Ectodermal cell (in vitro differentiated cells): ENCODE results near the gene CRYAB.
"Not testable (repeated sequence)": the region's sequence is repeated elsewhere in the genome, so short reads cannot be mapped to it uniquely, and the experiment has no call there.

ENCODE experiments used
- H3K27ac ChIP-seq: 2 replicates; pipeline ENCODE4 v1.7.0; 2013; ENCODE audit warnings: mild to moderate bottlenecking, low read depth, low read length; ENCODE audit not compliant: insufficient read depth, poor library complexity, severe bottlenecking
- H3K27me3 ChIP-seq: 2 replicates; pipeline ENCODE4 v1.7.0; 2013; ENCODE audit warnings: mild to moderate bottlenecking, low read length; ENCODE audit not compliant: insufficient read depth, control insufficient read depth, poor library complexity, severe bottlenecking
- H3K36me3 ChIP-seq: one replicate; pipeline ENCODE4 v1.7.0; 2013; ENCODE audit warnings: low read length; ENCODE audit not compliant: control insufficient read depth, insufficient read depth
- H3K4me1 ChIP-seq: one replicate; pipeline ENCODE4 v1.7.0; 2013; ENCODE audit warnings: low read length; ENCODE audit not compliant: control insufficient read depth, insufficient read depth
- H3K4me3 ChIP-seq: 2 replicates; pipeline ENCODE4 v1.7.0; 2013; ENCODE audit warnings: low read depth, low read length, control low read depth; ENCODE audit not compliant: insufficient read depth
- H3K9me3 ChIP-seq: 2 replicates; pipeline ENCODE4 v1.7.0; 2013; ENCODE audit warnings: mild to moderate bottlenecking, low read length, moderate library complexity; ENCODE audit not compliant: control insufficient read depth
- WGBS, 2 experiments: methylation state at CpG; one replicate each; pipeline ENCODE4 v1.1.7; 2013; ENCODE audit warnings: missing lambda C conversion rate in 2 of 2; 5-methylcytosine and 5-hydroxymethylcytosine counted together

The CRYAB gene

GRCh38 chr11:111910676-111911562 is 651 bp downstream of the CRYAB start:
- H3K4me3 ChIP-seq: no peak overlapping the region

GRCh38 chr11:111909378-111909777 is 2.2 kb downstream of the CRYAB start:
- no peak overlapping the region for H3K27ac ChIP-seq
- H3K27me3 ChIP-seq: no peaks in the 10 kb centered on the region
- no peak overlapping the region for H3K4me3 ChIP-seq
- H3K36me3 ChIP-seq: no peaks in the 10 kb centered on the region
- H3K4me1 ChIP-seq: peaks cover 14% of the 10 kb centered on the region
- WGBS, 2 experiments: 93 to 96% methylated on average over 5 of the region's 5 CpGs
- no peaks in the 10 kb centered on the region for H3K9me3 ChIP-seq

More at GRCh38 chr11:111910676-111911562, 651 bp downstream of the CRYAB start:
- peaks cover 14% of the 10 kb centered on the region for H3K4me1 ChIP-seq
- H3K36me3 ChIP-seq: no peaks in the 10 kb centered on the region
- H3K27me3 ChIP-seq: no peaks in the 10 kb centered on the region
- no peaks in the 10 kb centered on the region for H3K9me3 ChIP-seq
- WGBS, 2 experiments: 94 to 95% methylated on average over 9 of the region's 9 CpGs
- H3K27ac ChIP-seq: no peak overlapping the region

GRCh38 chr11:111908639-111909305 is 2.8 kb downstream of the CRYAB start:
- H3K9me3 ChIP-seq: no peaks in the 10 kb centered on the region
- H3K4me3 ChIP-seq: no peak overlapping the region
- H3K27me3 ChIP-seq: no peaks in the 10 kb centered on the region
- 94 to 95% methylated on average over 5 of the region's 5 CpGs for WGBS, 2 experiments
- H3K27ac ChIP-seq: no peak overlapping the region
- peaks cover 14% of the 10 kb centered on the region for H3K4me1 ChIP-seq
- no peaks in the 10 kb centered on the region for H3K36me3 ChIP-seq

- H3K9me3 ChIP-seq: no peaks in the 10 kb centered on the region
- WGBS, 2 experiments: no CpG with 5 or more reads among the region's 1 CpG
- no peaks in the 10 kb centered on the region for H3K27me3 ChIP-seq
- no peak overlapping the region for H3K4me3 ChIP-seq
- H3K36me3 ChIP-seq: no peaks in the 10 kb centered on the region
- no peak overlapping the region for H3K27ac ChIP-seq
- peaks cover 3% of the 10 kb centered on the region for H3K4me1 ChIP-seq
Measured at GRCh38 chr11:111906680-111907079, 4.9 kb downstream of the CRYAB start.

GRCh38 chr11:111905411-111905810 is 6.2 kb downstream of the CRYAB start:
- no peaks in the 10 kb centered on the region for H3K9me3 ChIP-seq
- H3K27ac ChIP-seq: no peak overlapping the region
- no peak overlapping the region for H3K4me3 ChIP-seq
- WGBS, 2 experiments: 91 to 93% methylated on average over 2 of the region's 2 CpGs
- H3K27me3 ChIP-seq: no peaks in the 10 kb centered on the region
- no peaks in the 10 kb centered on the region for H3K36me3 ChIP-seq
- no peaks in the 10 kb centered on the region for H3K4me1 ChIP-seq

GRCh38 chr11:111886844-111887243 is 24.7 kb downstream of the CRYAB start:
- 76 to 78% methylated on average over 2 of the region's 2 CpGs for WGBS, 2 experiments
- no peaks in the 10 kb centered on the region for H3K9me3 ChIP-seq

GRCh38 chr11:111886032-111886431 is 25.5 kb downstream of the CRYAB start:
- Histone ChIP-seq H3K27me3 (no peaks in the 10 kb centered on the region), H3K4me1 (no peaks in the 10 kb centered on the region), H3K27ac (no peak overlapping the region), H3K36me3 (no peaks in the 10 kb centered on the region), H3K9me3 (no peaks in the 10 kb centered on the region), H3K4me3 (no peak overlapping the region)
- 95% methylated on average over 1 of the region's 4 CpGs for WGBS, 2 experiments

More at GRCh38 chr11:111886844-111887243, 24.7 kb downstream of the CRYAB start:
- Histone ChIP-seq H3K4me3 (no peak overlapping the region), H3K27me3 (no peaks in the 10 kb centered on the region), H3K4me1 (no peaks in the 10 kb centered on the region), H3K36me3 (no peaks in the 10 kb centered on the region), H3K27ac (no peak overlapping the region)

- not testable (repeated sequence) for H3K27ac ChIP-seq, H3K4me1 ChIP-seq, H3K27me3 ChIP-seq, H3K4me3 ChIP-seq, H3K36me3 ChIP-seq, H3K9me3 ChIP-seq
- 75 to 89% methylated on average over 4 of the region's 4 CpGs for WGBS, 2 experiments
Measured at GRCh38 chr11:111885053-111885452, 26.5 kb downstream of the CRYAB start.

GRCh38 chr11:111882202-111882601 is 29.4 kb downstream of the CRYAB start:
- Histone ChIP-seq H3K4me1 (peaks cover 6% of the 10 kb centered on the region), H3K9me3 (no peaks in the 10 kb centered on the region), H3K27ac (no peak overlapping the region), H3K36me3 (no peaks in the 10 kb centered on the region), H3K27me3 (no peaks in the 10 kb centered on the region), H3K4me3 (no peak overlapping the region)
- 91 to 95% methylated on average over 5 of the region's 5 CpGs for WGBS, 2 experiments

GRCh38 chr11:111879637-111879960 is 32.0 kb downstream of the CRYAB start:
- Histone ChIP-seq H3K27ac (peak overlapping the region; percentile 97), H3K36me3 (no peaks in the 10 kb centered on the region), H3K4me1 (peaks cover 6% of the 10 kb centered on the region), H3K9me3 (no peaks in the 10 kb centered on the region), H3K27me3 (no peaks in the 10 kb centered on the region), H3K4me3 (peak overlapping the region; percentile 91)
- 66 to 69% methylated on average over 6 of the region's 6 CpGs for WGBS, 2 experiments
